H1 (cell line): ENCODE results near the gene POLRMT. TPM values are rescaled to one million over a fixed set of nuclear protein-coding genes. Genes with fewer than 3 reads are reported as not detected.

ENCODE experiments used
- CTCF ChIA-PET: fragments of 300-600 bp; sonication (Branson Sonifier 250); formaldehyde crosslinking; loops from one replicate; lab custom pipeline; 2021; ENCODE audit not compliant: partially characterized antibody; lab: Charles Lee
- POLR2A ChIA-PET: fragments of 300-600 bp; sonication (Branson Sonifier 250); formaldehyde crosslinking; loops from one replicate; lab custom pipeline; 2021; ENCODE audit warnings: inconsistent platforms; ENCODE audit not compliant: partially characterized antibody; lab: Charles Lee
- DNase-seq, 2 experiments: peaks; one replicate each; pipeline versions ENCODE4 v3.0.0 to v3.0.0-alpha.2; 2010 to 2022; ENCODE audit warnings: low spot score in 2 of 2, low read depth in 1 of 2, mixed read lengths in 1 of 2
- FAIRE-seq: peaks from 2 replicates; lab custom pipeline; 2011; peaks lifted over from hg19 to GRCh38; lab: Jason Lieb, UNC
- H2AFZ ChIP-seq: 2 replicates; pipeline ENCODE4 v1.8.1; 2012; ENCODE audit warnings: low read length, inconsistent platforms
- H2AK5ac ChIP-seq: 2 replicates; pipeline ENCODE4 v1.6.1; 2013; ENCODE audit warnings: low read depth, low read length
- H2BK120ac ChIP-seq: replicated peaks from 2 replicates; pipeline ENCODE3; 2013; ENCODE audit warnings: low read depth, low read length, inconsistent platforms
- H2BK12ac ChIP-seq: 2 replicates; pipeline ENCODE4 v1.6.1; 2013; ENCODE audit warnings: low read depth, low read length
- H2BK15ac ChIP-seq: 2 replicates; pipeline ENCODE4 v1.6.1; 2013; ENCODE audit warnings: low read length
- H2BK20ac ChIP-seq: 2 replicates; pipeline ENCODE4 v1.6.1; 2013; ENCODE audit warnings: low read length
- H2BK5ac ChIP-seq: 2 replicates; pipeline ENCODE4 v1.6.1; 2013; ENCODE audit warnings: low read depth, low read length
- H3K14ac ChIP-seq: 2 replicates; pipeline ENCODE4 v1.6.1; 2013; ENCODE audit warnings: inconsistent platforms; ENCODE audit not compliant: insufficient read length
- H3K18ac ChIP-seq: 2 replicates; pipeline ENCODE4 v1.6.1; 2013; ENCODE audit warnings: low read length; ENCODE audit errors: extremely low read depth
- H3K23ac ChIP-seq: 2 replicates; pipeline ENCODE4 v1.6.1; 2013; ENCODE audit warnings: inconsistent platforms; ENCODE audit not compliant: insufficient read length
- H3K23me2 ChIP-seq: 2 replicates; pipeline ENCODE4 v1.6.1; 2013; ENCODE audit warnings: low read depth, low read length
- H3K27ac ChIP-seq: 2 replicates; pipeline ENCODE4 v1.6.1; 2011; ENCODE audit warnings: low read depth, low read length, inconsistent platforms
- H3K27me3 ChIP-seq, 4 experiments: replicated peaks in 1 of 4; 1 replicate in 1 of 4; 2 replicates in 3 of 4; pipeline versions ENCODE4 v1.6.1 to v1.8.1; 2011 to 2013; ENCODE audit warnings: low read length in 3 of 4, mild to moderate bottlenecking in 3 of 4, inconsistent platforms in 2 of 4, mixed read lengths in 2 of 4, moderate library complexity in 1 of 4; ENCODE audit not compliant: control insufficient read depth in 3 of 4, insufficient read depth in 3 of 4; ENCODE audit errors: extremely low read depth in 1 of 4
- H3K36me3 ChIP-seq, 4 experiments: 2 replicates each; pipeline versions ENCODE4 v1.6.1 to v1.8.1; 2011 to 2013; ENCODE audit warnings: mild to moderate bottlenecking in 4 of 4, low read length in 3 of 4, moderate library complexity in 2 of 4, control low read depth in 1 of 4, inconsistent platforms in 1 of 4; ENCODE audit not compliant: insufficient read depth in 4 of 4, control insufficient read depth in 2 of 4
- H3K4ac ChIP-seq: replicated peaks from 2 replicates; pipeline ENCODE3; 2013; ENCODE audit warnings: low read length, low read depth, mixed read lengths, inconsistent platforms; ENCODE audit not compliant: insufficient read length
- H3K4me1 ChIP-seq, 4 experiments: replicated peaks in 1 of 4; 1 replicate in 1 of 4; 2 replicates in 3 of 4; pipeline versions ENCODE4 v1.6.1 to v1.8.1; 2011 to 2013; ENCODE audit warnings: low read length in 3 of 4, inconsistent platforms in 2 of 4, mixed read lengths in 1 of 4; ENCODE audit not compliant: insufficient read depth in 4 of 4, control insufficient read depth in 3 of 4
- H3K4me2 ChIP-seq, 2 experiments: 2 replicates each; pipeline versions ENCODE4 v1.6.1 to v1.8.1; 2011 to 2013; ENCODE audit warnings: low read depth in 2 of 2, low read length in 2 of 2, control low read depth in 1 of 2, inconsistent platforms in 1 of 2, mild to moderate bottlenecking in 1 of 2; ENCODE audit not compliant: insufficient read depth in 1 of 2
- H3K4me3 ChIP-seq, 4 experiments: fragments of 200-600, 300-600 bp in 1 of 4; sonication (generic), shearing (Covaris generic), sonication (Bioruptor Twin) in 1 of 4; 2 replicates each; pipeline versions ENCODE4 v1.5.1 to v1.8.1; 2011 to 2016; ENCODE audit warnings: low read length in 4 of 4, low read depth in 3 of 4, control low read depth in 2 of 4, inconsistent platforms in 2 of 4, mild to moderate bottlenecking in 2 of 4, mixed read lengths in 1 of 4, moderate library complexity in 1 of 4; ENCODE audit not compliant: insufficient read depth in 2 of 4; ENCODE audit errors: extremely low read depth in 1 of 4
- H3K56ac ChIP-seq: replicated peaks from 2 replicates; pipeline ENCODE3; 2013; ENCODE audit warnings: low read depth, mild to moderate bottlenecking, mixed read lengths, low read length, inconsistent platforms; ENCODE audit not compliant: insufficient read length
- H3K79me1 ChIP-seq: 2 replicates; pipeline ENCODE4 v1.6.1; 2013; ENCODE audit warnings: low read depth, low read length, control low read depth
- H3K79me2 ChIP-seq, 2 experiments: 2 replicates each; pipeline versions ENCODE4 v1.6.1 to v1.8.1; 2012 to 2013; ENCODE audit warnings: low read length in 2 of 2, mild to moderate bottlenecking in 2 of 2, inconsistent platforms in 1 of 2; ENCODE audit not compliant: insufficient read depth in 2 of 2, control insufficient read depth in 1 of 2
- H3K9ac ChIP-seq, 4 experiments: replicated peaks in 1 of 4; 1 replicate in 1 of 4; 2 replicates in 3 of 4; pipeline versions ENCODE4 v1.6.1 to v1.8.1; 2011 to 2013; ENCODE audit warnings: low read depth in 3 of 4, low read length in 3 of 4, control low read depth in 2 of 4, mild to moderate bottlenecking in 2 of 4, moderate library complexity in 2 of 4, inconsistent platforms in 1 of 4; ENCODE audit errors: extremely low read depth in 1 of 4
- H3K9me3 ChIP-seq, 2 experiments: 2 replicates each; pipeline versions ENCODE4 v1.6.1 to v1.8.1; 2012 to 2013; ENCODE audit warnings: mild to moderate bottlenecking in 2 of 2, moderate library complexity in 2 of 2, control low read depth in 1 of 2, inconsistent platforms in 1 of 2, low read depth in 1 of 2, low read length in 1 of 2, mixed read lengths in 1 of 2; ENCODE audit not compliant: insufficient read depth in 2 of 2
- H4K20me1 ChIP-seq, 2 experiments: replicated peaks in 1 of 2; 2 replicates each; pipeline versions ENCODE3 to v1.8.1; 2011 to 2013; ENCODE audit warnings: inconsistent platforms in 2 of 2, low read length in 2 of 2, mild to moderate bottlenecking in 1 of 2; ENCODE audit not compliant: insufficient read depth in 2 of 2, control insufficient read depth in 1 of 2
- H4K5ac ChIP-seq: 2 replicates; pipeline ENCODE4 v1.6.1; 2013; ENCODE audit warnings: low read length, low read depth, mixed read lengths, inconsistent platforms; ENCODE audit not compliant: insufficient read length
- H4K8ac ChIP-seq: 2 replicates; pipeline ENCODE4 v1.8.0; 2013; ENCODE audit warnings: mild to moderate bottlenecking, moderate library complexity, low read length, inconsistent platforms; ENCODE audit not compliant: insufficient read depth; ENCODE audit errors: extremely low read depth
- H4K91ac ChIP-seq: replicated peaks from 2 replicates; pipeline ENCODE3; 2013; ENCODE audit warnings: low read length, mixed read lengths, inconsistent platforms; ENCODE audit not compliant: insufficient read length
- ASH2L ChIP-seq: fragments of 200-600, 300-600 bp; sonication (generic); IDR thresholded peaks from one replicate; pipeline ENCODE4 v1.7.1; 2017; ENCODE audit warnings: low read length
- CHD1 ChIP-seq: IDR thresholded peaks from 2 replicates; pipeline ENCODE4 v1.6.1; 2012; ENCODE audit warnings: low read depth, low read length, improper control_type of control experiment
- EZH2 ChIP-seq: fragments of 200-600 bp; sonication (generic); IDR thresholded peaks from 2 replicates; pipeline ENCODE4 v1.7.1; 2012; ENCODE audit warnings: low read depth, mild to moderate bottlenecking, moderate library complexity, low read length, inconsistent platforms; ENCODE audit not compliant: severe bottlenecking
- GTF2F1 ChIP-seq: IDR thresholded peaks from 2 replicates; pipeline ENCODE4 v1.6.1; 2012; ENCODE audit warnings: low read depth, low read length, improper control_type of control experiment, borderline replicate concordance
- POLR2A ChIP-seq, 2 experiments: IDR thresholded peaks; 1 replicate in 1 of 2; 2 replicates in 1 of 2; pipeline ENCODE4 v1.6.1; 2011; ENCODE audit warnings: low read depth in 2 of 2, low read length in 2 of 2, mild to moderate bottlenecking in 2 of 2; ENCODE audit errors: control extremely low read depth in 1 of 2
- RXRA ChIP-seq: IDR thresholded peaks from 2 replicates; pipeline ENCODE4 v1.6.1; 2011; ENCODE audit warnings: low read depth, mild to moderate bottlenecking, low read length, moderate library complexity; ENCODE audit not compliant: insufficient read depth
- SAP30 ChIP-seq: fragments of 300-600 bp; sonication (generic); IDR thresholded peaks from 2 replicates; pipeline ENCODE4 v1.7.1; 2012; ENCODE audit warnings: low read length, moderate library complexity, mild to moderate bottlenecking, inconsistent platforms; ENCODE audit not compliant: insufficient read depth, insufficient replicate concordance
- SIX5 ChIP-seq: IDR thresholded peaks from 2 replicates; pipeline ENCODE4 v1.6.1; 2011; ENCODE audit warnings: mild to moderate bottlenecking, low read depth, low read length
- SP1 ChIP-seq: IDR thresholded peaks from 2 replicates; pipeline ENCODE4 v1.6.1; 2011; ENCODE audit warnings: low read depth, low read length
- SP4 ChIP-seq: IDR thresholded peaks from 2 replicates; pipeline ENCODE4 v1.6.1; 2012; ENCODE audit warnings: low read length, inconsistent platforms
- SUZ12 ChIP-seq: fragments of 200-600 bp; sonication (generic); IDR thresholded peaks from 2 replicates; pipeline ENCODE4 v1.6.1; 2012; ENCODE audit warnings: mild to moderate bottlenecking, inconsistent platforms, low read length, moderate library complexity, mixed read lengths
- ZNF274 ChIP-seq: IDR thresholded peaks from 2 replicates; pipeline ENCODE4 v1.7.0; 2012; ENCODE audit warnings: low read length, borderline replicate concordance; ENCODE audit errors: extremely low read depth
- WGBS, 2 experiments: shearing (Covaris generic) in 1 of 2; methylation state at CpG; one replicate each; pipeline versions ENCODE4 v1.1.6 to v1.1.7; 2013 to 2015; ENCODE audit warnings: low lambda C conversion rate in 2 of 2, mixed read lengths in 2 of 2, inconsistent platforms in 1 of 2, low coverage in 1 of 2, missing lambda C conversion rate in 1 of 2; ENCODE audit not compliant: insufficient replicate concordance in 2 of 2, insufficient coverage in 1 of 2, insufficient read length in 1 of 2; ENCODE audit errors: extremely low coverage in 1 of 2, missing lambda C conversion rate in 1 of 2; 5-methylcytosine and 5-hydroxymethylcytosine counted together
- polyA plus RNA-seq, 7 experiments: library from polyadenylated mRNA; depleted of rRNA in 3 of 7; stranded (reverse) in 5 of 7; unstranded in 2 of 7; fragments of >200 nt in 5 of 7; fragments of 200-250 nt in 2 of 7; gene quantifications; 1 replicate in 5 of 7; 2 replicates in 1 of 7; 4 replicates in 1 of 7; pipeline versions ENCODE4 v1.2.1 to v1.2.3, GENCODE V29; 2011 to 2013; ENCODE audit warnings: missing spikeins in 2 of 7, mixed read lengths in 2 of 7
- total RNA-seq: library from RNA; stranded (reverse); fragmentation: NEBNext Ultra II Directional; extraction: Animal tissue kit (Norgen Biotek cat#: 25700); gene quantifications from 2 replicates; pipeline ENCODE4 v1.2.1, GENCODE V29; 2021

The POLRMT gene
- total and polyA plus RNA-seq, 2 of the 8 experiments (the other 6 are each of a cell fraction or from before 2014, with no cell fraction given): 93.0 to 111 TPM

DNA sequence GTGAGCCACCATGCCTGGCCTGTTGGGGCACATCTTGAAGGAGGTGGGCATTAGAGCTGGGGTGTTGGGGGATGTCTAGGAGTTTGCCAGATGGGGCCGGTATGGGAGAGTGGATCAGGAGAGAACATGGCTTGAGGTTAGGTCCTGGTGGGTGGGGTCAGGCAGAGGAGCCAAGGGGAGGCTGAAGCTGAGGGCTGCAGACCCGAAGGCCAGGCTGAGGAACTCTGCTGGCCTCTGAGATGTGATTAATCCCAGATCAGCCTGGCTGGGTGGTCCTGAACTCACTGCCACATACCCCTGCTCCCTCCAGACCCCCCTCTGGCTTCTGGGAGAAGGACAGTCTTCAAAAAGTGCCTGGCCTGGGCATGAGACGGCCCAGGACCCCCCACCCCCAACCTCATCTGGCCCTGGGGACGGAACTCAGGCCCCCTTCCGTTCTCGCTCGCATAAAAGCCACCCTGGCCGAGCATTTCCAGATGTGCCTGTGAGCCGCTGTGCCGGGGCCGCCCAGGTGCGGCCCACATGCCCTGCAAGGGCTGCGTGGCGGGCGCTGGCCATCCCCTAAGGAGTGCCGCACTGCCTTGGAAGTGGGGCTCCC, 45.6 kb upstream of the POLRMT start:
- no peak overlapping the region for H3K27ac ChIP-seq
- ChIA-PET CTCF (interaction anchor here (1.0 to 1.8 kb wide), 6 partner anchors 9 to 59 kb away, joined by 3 to 16 read pairs (median 4); no protein-coding TSS in a partner anchor), POLR2A (interaction anchor here (1.1 to 2.4 kb wide), 4 partner anchors 11 to 34 kb away, joined by 3 to 11 read pairs (median 5); partner anchors contain the start of gene PALM)
- TF ChIP-seq RXRA: no peak
- TF ChIP-seq ASH2L: no peak
- no peak for TF ChIP-seq POLR2A (IDR thresholded peaks at IDR 0.05; ENCODE audit: control extremely low read depth in 1 of 2, low read depth in 2 of 2, low read length in 2 of 2)
- no peak for TF ChIP-seq ZNF274
- no peak for TF ChIP-seq EZH2
- no peak for TF ChIP-seq SIX5
- no peak for TF ChIP-seq SUZ12
- TF ChIP-seq SP1: no peak
- TF ChIP-seq SAP30: no peak
- TF ChIP-seq GTF2F1: no peak
- TF ChIP-seq SP4: no peak
- TF ChIP-seq CHD1: no peak

More for the DNA sequence above, 45.6 kb upstream of the POLRMT start:
- Histone ChIP-seq H2BK20ac (no peak overlapping the region), H2AFZ (no peak overlapping the region), H3K4me1 (peaks cover 0 to 10% (median 1%) of the 10 kb centered on the region in 4 experiments; a peak in 4 of 7 replicates), H4K91ac (no peak overlapping the region), H3K36me3 (no peaks in the 10 kb centered on the region), H3K4ac (no peak overlapping the region), H2BK5ac (no peak overlapping the region), H4K8ac (no peak overlapping the region), H3K9ac (no peak overlapping the region), H3K23ac (no peak overlapping the region), H3K79me2 (no peaks in the 10 kb centered on the region), H2BK15ac (no peak overlapping the region), H2BK120ac (no peak overlapping the region), H3K79me1 (0 out of 2 replicates have a peak, but pooled peaks cover 3% of the 10 kb centered on the region), H3K27me3 (peaks cover 0 to 22% (median 10%) of the 10 kb centered on the region in 4 experiments; a peak in 5 of 7 replicates), H3K23me2 (peaks cover 6% of the 10 kb centered on the region; the same call in 1 of the 2 replicates), H3K4me3 (peak overlapping the region in 2 of 4 experiments; percentile 57 to 97; a peak in 4 of 8 replicates), H3K14ac (no peak overlapping the region), H3K56ac (no peak overlapping the region), H4K5ac (no peak overlapping the region), H3K9me3 (no peaks in the 10 kb centered on the region), H2AK5ac (no peak overlapping the region), H3K4me2 (peak overlapping the region; percentile 43 to 80; a peak in 3 of 4 replicates), H3K18ac (no peak overlapping the region), H4K20me1 (peaks cover 0 to 7% of the 10 kb centered on the region in 2 experiments), H2BK12ac (no peak overlapping the region)
- WGBS, 2 experiments: 86% methylated on average over 14 of the region's 16 CpGs; no CpG with 5 or more reads in 1 of the 2 experiments
- FAIRE-seq (no peak), DNase-seq (no peak)
